ENCODE measurements around the gene SPOCK3.
"Not testable (repeated sequence)": the region's sequence is repeated elsewhere in the genome, so short reads cannot be mapped to it uniquely, and the experiment has no call there.

SPOCK3 gene

GRCh38 chr4:166930464-166930863, 303.8 kb downstream of the SPOCK3 start:
- DNase-seq: no peak

GRCh38 chr4:166924424-166924823, 309.9 kb downstream of the SPOCK3 start:
- no peak for DNase-seq

- no peak for DNase-seq
These were observed 320.4 kb downstream of the SPOCK3 start for GRCh38 chr4:166913926-166914325.

DNA sequence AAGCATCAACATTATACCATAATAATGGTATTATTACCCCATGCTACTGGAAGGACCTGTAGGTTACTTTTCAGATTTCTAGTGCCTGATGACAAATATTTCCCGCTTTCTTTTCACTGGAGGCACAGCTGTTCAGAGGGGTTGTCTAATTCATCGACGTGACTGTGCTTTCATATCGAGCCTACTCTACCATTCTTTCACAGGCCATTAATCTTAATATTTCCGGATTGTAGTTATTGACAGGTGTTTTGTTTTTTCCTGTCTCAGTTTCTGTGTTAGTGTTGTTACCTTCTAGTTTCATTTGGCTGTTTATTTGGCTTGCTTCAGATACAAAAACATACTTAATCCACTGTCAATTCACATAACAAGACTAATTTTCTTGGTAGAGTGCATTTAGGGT, 330.9 kb downstream of the SPOCK3 start:
- no peak for DNase-seq

DNA sequence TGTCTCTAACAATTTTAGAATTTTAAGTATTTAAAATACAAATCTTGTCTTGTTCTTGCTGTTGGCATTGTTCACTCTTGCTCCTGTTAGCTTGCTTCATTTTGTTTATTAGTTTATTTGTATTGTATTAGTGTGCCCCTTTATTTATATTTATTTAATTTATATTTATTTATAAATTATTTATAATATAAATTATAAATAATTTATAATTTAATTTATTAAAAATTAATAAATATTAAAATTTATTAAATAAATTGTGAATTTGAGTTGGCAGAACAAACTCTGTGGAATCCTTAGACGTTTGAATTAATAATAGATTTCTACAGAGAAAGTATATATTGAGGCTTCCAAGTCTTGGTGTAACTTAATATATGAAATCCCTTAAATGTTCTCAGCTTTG, 331.4 kb downstream of the SPOCK3 start:
- no peak for DNase-seq

GRCh38 chr4:166896254-166896653, 338.0 kb downstream of the SPOCK3 start:
- DNase-seq: no peak

DNA sequence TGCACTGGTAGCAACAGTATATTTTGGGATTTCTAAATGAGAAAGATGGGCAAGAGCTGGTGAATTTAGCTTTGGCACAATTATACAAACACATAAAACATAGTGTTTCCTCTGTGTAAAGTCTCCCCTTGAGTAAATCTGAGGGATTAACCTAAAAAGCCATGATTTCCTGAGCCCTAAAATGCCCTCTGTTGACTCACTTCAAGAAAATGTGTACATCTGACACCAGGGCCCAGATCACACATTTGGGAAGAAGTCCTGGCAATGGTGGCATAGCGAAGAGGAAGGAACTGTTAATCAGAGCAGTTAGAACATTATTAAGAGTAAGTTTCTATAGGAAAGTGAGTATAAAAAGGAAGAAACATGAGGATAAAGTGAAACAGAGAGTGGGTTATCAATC, 338.5 kb downstream of the SPOCK3 start:
- no peak for DNase-seq

GRCh38 chr4:166887457-166887856, 346.8 kb downstream of the SPOCK3 start:
- no peak for DNase-seq

DNA sequence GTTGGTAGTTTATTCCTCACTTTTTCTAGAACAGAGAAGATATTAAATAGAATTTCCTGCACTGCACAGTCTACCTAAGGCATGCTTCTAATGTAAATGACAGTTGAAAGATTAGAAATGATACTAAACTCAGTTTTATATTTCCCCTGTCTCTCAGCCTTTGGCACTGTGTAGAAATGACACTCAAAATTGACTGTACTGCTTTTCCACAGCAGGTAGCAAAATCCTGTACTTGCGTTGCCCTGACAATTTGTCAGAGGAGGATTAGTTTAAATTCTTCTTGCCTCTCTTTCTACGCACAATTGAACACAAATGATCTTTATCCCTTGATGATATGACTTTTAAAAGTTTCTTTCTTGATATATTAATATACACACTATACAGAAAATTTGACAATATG, 347.6 kb downstream of the SPOCK3 start:
- no peak for DNase-seq

- no peak for DNase-seq
These were observed 352.1 kb downstream of the SPOCK3 start for GRCh38 chr4:166882221-166882620.

DNA sequence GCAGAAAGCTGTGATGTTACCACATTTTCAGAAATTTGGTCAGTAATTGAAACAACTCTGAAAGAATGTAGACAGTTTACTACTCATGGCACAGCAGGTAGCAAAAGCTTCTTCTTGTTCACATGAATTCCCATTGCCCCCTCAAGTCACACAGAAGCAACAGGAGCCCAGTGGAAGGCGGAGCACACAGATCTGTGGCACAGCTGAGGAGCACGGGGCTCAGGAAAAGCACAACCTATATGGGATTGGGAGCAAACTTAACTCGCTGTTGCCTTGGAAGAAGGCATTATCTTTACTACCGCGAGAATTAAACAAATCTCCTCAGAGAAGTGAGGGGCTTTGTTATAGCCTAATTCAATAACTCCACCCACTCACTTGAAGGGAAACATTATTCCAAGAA, 358.5 kb downstream of the SPOCK3 start:
- no peak for DNase-seq

- no peak for DNase-seq
These were observed 372.3 kb downstream of the SPOCK3 start for GRCh38 chr4:166862032-166862431.

GRCh38 chr4:166850398-166850797, 383.9 kb downstream of the SPOCK3 start:
- not testable (repeated sequence) for DNase-seq

- no peak for DNase-seq
These were observed 387.4 kb downstream of the SPOCK3 start for GRCh38 chr4:166846939-166847338.

GRCh38 chr4:166842795-166843261, 391.5 kb downstream of the SPOCK3 start:
- DNase-seq: no peak

GRCh38 chr4:166839615-166840251, 394.6 kb downstream of the SPOCK3 start:
- no peak for DNase-seq

DNA sequence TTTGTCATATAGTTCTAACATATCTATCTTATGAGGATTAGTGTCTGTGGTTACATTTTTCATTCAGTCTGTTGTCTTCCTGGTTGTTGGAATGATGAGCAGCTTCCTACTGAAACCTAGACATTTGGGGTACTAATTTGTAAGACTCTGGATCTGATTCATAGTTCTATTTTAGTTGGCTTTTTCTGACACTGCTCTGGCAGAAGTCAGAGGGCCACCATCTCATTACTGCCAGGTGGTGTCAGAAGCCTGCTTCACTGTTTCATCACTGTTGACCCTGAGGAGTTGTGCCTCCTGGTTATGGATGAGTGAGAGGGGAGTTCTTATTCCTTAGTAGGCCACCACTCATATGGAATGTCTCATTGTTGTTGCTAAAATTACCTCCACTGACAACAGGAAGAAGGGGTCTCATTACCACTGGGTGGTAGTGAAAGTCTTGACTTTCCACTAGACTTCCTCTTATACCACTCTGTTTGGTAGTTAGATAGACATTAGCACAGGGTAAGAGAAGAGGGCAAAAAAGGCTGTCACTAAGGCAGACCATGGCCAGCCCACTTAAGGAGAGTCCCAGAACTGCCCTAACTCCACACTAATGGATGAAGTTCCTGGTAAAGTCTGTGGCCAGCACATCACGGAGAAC, 395.2 kb downstream of the SPOCK3 start:
- DNase-seq: no peak

DNA sequence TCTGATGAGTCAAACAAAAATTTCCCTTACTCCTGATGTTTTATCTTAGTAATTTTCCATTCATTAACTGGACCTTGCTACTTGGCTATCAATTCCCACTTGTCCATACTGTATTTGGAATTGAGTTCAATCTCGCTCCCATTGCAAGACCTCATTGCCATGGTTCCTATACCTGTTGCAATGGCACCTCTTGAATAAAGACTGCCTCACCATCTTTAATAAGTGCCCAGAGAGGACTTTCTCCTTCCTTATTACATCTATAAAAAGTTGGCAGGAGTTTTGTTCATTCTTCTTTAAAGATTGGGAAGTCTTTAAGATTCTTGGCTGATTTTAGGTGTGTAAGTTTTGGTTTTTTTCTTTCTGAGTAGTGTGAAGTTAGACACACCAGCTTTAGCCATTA, 397.4 kb downstream of the SPOCK3 start:
- no peak for DNase-seq

DNA sequence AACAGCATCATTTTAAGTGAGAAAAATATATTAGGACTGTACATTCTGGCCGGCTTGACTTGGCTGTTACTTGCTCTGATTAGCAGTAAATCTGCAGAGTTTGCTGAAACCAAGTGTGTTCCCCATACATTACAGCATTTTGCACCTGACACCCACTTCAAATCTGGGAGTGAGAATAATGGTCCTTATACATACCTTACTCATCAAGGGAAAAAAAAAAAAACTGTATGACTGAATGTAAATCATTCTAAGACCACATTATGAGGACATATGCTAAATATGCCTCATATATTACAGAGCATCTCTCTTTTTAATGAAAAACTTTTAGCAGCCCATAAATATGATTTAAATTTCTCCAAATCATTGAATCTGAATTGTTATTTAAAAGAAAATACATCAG, 406.7 kb downstream of the SPOCK3 start:
- no peak for DNase-seq

- no peak for DNase-seq
These were observed 407.1 kb downstream of the SPOCK3 start for GRCh38 chr4:166827167-166827566.

GRCh38 chr4:166823848-166824247, 410.4 kb downstream of the SPOCK3 start:
- no peak for DNase-seq

- DNase-seq: no peak
These were observed 411.2 kb downstream of the SPOCK3 start for GRCh38 chr4:166823126-166823525.

GRCh38 chr4:166822386-166822785, 411.9 kb downstream of the SPOCK3 start:
- no peak for DNase-seq

GRCh38 chr4:166816890-166817289, 417.4 kb downstream of the SPOCK3 start:
- no peak for DNase-seq

DNA sequence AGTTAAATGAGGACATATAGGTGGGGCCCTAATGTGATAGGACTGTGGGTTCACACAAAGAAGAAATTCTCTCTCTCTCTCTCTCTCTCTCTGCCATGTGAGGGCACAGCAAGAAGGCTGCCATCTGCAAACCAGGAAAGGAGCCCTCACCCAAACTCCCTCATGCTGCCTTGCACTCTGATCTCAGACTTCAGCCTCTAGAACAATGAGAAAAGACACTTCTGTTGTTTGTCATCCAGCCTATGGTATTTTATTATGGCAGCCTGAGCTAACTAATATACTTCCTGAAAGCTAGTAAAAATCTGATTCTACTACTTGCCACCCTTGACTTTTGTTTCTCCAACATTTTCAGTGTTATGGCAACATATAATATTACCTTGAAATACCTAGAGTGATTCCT, 425.9 kb downstream of the SPOCK3 start:
- no peak for DNase-seq

Measured in right forelimb (tissue), 1 donor.